Sigmoid colon (tissue), 4 donors: ENCODE data around the gene HMBS.

ENCODE experiments used
- EP300 ChIP-seq, 4 donors: sonication (generic); formaldehyde crosslinking; IDR thresholded peaks; one replicate each; pipeline ENCODE4 v1.6.1; 2017; ENCODE audit warnings: antibody characterized with exemption in 4 of 4
- POLR2A ChIP-seq, 2 donors: fragments of 450-650 bp; IDR thresholded peaks; one replicate each; pipeline ENCODE4 v1.6.1; 2016; ENCODE audit warnings: antibody characterized with exemption in 2 of 2, mild to moderate bottlenecking in 2 of 2, moderate library complexity in 2 of 2
- TF ChIP-seq, protein P1 (sequence below), 4 experiments: fragments of 450-650 bp in 3 of 4; fragments of 200-600 bp in 1 of 4; IDR thresholded peaks; one replicate each; pipeline ENCODE4 v1.5.1; 2016 to 2019; ENCODE audit warnings: antibody characterized with exemption in 4 of 4, mild to moderate bottlenecking in 3 of 4, moderate library complexity in 2 of 4

GRCh38 chr11:119116235-119116594, 31.5 kb downstream of the HMBS start:
- TF ChIP-seq, protein P1, sequence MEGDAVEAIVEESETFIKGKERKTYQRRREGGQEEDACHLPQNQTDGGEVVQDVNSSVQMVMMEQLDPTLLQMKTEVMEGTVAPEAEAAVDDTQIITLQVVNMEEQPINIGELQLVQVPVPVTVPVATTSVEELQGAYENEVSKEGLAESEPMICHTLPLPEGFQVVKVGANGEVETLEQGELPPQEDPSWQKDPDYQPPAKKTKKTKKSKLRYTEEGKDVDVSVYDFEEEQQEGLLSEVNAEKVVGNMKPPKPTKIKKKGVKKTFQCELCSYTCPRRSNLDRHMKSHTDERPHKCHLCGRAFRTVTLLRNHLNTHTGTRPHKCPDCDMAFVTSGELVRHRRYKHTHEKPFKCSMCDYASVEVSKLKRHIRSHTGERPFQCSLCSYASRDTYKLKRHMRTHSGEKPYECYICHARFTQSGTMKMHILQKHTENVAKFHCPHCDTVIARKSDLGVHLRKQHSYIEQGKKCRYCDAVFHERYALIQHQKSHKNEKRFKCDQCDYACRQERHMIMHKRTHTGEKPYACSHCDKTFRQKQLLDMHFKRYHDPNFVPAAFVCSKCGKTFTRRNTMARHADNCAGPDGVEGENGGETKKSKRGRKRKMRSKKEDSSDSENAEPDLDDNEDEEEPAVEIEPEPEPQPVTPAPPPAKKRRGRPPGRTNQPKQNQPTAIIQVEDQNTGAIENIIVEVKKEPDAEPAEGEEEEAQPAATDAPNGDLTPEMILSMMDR (IDR thresholded peaks at IDR 0.05), result no peak
- TF ChIP-seq EP300 (IDR thresholded peaks at IDR 0.05) (no peak), POLR2A (IDR thresholded peaks at IDR 0.05) (no peak)
